GM18505 (cell line): ENCODE results near the gene OR5AU1.

Source experiments
- ATAC-seq: cut with Tn5 transposase; IDR thresholded peaks from one replicate; pipeline ENCODE4 v1.9.1; 2021; ENCODE audit not compliant: unreplicated experiment
- POLR2A ChIP-seq: IDR thresholded peaks from 4 replicates; pipeline ENCODE4 v1.6.1; 2011; ENCODE audit warnings: borderline replicate concordance; ENCODE audit not compliant: insufficient read depth, insufficient read length; ENCODE audit errors: extremely low read depth

Gene OR5AU1

DNA sequence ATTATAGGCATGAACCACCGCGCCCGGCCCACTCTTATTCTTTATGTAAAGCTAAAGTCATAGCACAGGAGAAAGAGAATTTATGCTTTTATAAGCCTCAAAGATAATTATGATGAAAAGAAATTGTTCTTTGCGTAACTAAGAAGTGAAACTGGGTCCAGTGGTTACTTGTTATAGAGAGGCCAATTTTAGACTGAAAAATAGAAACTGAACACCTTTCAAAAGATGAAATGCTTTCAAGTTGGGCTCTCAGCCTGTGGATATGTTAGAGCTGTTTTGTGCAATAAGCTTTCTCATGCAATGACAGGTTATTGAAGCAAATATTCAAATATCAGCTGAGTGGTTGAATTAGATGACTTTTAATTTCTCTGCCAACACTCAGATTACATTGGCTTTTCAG, 47.1 kb downstream of the OR5AU1 start:
- no peak for TF ChIP-seq POLR2A
- ATAC-seq = no peak

DNA sequence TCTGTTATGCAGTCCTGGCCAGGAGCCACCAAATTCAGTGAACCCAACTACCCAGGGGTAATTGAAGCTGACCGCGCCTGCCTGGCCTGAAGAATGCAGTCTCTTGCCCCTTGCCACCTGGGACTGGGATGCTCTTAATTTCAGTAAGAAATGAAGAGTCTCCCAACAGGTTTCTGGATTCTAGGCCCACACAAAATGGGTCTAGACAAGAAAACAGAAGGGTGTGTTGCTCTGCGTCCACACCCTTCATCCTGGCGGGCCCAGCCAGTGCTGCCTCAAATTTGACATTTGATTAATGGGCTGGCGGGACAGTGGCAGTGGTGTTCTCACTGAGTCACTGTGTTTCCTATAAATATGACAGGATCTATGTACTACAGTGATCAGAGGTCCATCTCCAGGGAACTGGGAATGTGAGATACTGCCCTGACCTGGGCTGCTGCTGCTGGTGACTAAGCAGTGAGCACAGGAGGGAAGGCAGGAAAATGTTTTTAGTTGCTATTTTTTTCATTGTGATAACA, 48.5 kb downstream of the OR5AU1 start:
- no peak for ATAC-seq
- no peak for TF ChIP-seq POLR2A

DNA sequence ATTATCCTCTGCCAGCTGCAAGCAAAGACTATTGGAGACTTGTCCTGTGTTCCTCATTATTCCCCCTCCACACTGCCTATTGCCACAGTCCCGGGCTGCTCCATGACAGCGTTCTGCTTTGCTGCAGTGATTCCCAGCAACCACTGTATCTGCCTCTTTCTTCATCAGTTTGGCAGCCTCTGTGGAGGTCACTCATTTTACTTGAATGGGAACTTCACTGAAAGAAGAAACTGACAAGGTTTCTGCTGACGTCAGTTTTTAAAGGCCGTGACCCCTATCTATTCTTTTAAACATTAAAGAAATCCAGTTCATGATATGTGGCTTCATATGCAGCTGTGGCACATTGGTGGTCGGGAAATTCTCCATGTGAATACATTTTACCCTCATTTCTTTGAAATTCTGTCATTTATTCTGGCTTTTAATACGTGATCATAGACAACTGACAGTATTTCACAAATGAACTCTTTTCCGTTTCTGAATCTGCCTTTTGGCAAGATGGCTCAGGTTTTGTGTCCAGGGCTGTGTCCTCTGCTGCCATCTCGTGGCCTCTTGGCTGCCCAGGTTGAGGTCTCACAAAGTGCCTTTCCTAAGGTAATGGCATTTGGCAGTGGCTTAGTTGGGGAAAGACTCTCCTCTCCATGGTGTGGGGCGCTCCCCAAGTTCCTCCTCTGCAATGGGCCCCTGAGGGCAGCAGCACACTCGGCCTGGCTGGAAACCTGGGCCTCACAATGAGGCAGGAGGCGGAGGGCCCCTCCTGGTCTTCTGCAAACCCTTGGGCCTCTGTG, 49.2 kb downstream of the OR5AU1 start:
- no peak for ATAC-seq
- TF ChIP-seq POLR2A = no peak

DNA sequence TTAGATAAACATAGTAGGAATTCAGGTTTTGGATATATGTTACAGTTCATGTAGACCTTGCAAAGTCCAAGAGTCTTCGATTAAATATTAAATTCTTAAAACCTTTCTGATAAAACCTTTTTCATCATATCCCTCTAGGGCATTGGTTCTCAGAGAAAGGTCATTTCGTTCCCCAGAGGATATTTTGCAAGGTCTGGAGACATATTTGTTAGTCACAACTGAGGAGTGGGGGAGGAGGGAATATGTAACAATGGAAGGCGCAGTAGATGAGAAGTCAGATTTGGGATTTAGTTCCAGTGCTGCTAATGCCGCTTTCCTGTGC, 49.7 kb downstream of the OR5AU1 start:
- no peak for ATAC-seq
- no peak for TF ChIP-seq POLR2A

DNA sequence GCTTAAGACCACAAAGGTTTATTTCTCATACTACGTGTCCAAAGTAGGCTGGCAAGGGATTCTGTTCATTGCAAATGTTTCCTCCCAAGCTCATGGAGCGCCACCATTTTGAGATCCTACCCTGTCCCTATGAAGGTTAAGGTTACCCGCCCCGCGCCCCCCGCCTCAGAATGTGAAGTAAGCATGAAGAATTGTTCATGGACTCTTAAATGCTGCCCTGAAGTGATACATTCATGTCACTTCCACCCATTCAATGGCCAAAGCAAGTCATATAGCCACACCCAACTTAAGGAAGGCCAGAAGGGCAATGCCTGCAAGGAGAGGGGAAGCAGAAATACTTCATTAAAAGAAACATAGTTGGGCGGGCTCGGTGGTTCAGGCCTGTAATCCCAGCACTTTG, 50.8 kb downstream of the OR5AU1 start:
- no peak for TF ChIP-seq POLR2A
- no peak for ATAC-seq
